ENCODE measurements around the gene GALT. TPM values are rescaled to one million over a fixed set of nuclear protein-coding genes. Genes with fewer than 3 reads are reported as not detected.

The GALT gene
- total RNA-seq, 1 donor from 2014 or later, result 34.4 TPM

- no peak for DNase-seq (ENCODE audit: low read depth)
- Histone ChIP-seq H3K27me3 (ENCODE audit: control insufficient read depth, insufficient read depth, low read length) (peaks cover 3% of the 10 kb centered on the region), H3K36me3 (ENCODE audit: control insufficient read depth, insufficient read depth, low read length) (no peaks in the 10 kb centered on the region), H3K4me3 (ENCODE audit: low read depth, low read length) (peak within 1 kb of the TSS; percentile 92)
- TF ChIP-seq, protein P1, sequence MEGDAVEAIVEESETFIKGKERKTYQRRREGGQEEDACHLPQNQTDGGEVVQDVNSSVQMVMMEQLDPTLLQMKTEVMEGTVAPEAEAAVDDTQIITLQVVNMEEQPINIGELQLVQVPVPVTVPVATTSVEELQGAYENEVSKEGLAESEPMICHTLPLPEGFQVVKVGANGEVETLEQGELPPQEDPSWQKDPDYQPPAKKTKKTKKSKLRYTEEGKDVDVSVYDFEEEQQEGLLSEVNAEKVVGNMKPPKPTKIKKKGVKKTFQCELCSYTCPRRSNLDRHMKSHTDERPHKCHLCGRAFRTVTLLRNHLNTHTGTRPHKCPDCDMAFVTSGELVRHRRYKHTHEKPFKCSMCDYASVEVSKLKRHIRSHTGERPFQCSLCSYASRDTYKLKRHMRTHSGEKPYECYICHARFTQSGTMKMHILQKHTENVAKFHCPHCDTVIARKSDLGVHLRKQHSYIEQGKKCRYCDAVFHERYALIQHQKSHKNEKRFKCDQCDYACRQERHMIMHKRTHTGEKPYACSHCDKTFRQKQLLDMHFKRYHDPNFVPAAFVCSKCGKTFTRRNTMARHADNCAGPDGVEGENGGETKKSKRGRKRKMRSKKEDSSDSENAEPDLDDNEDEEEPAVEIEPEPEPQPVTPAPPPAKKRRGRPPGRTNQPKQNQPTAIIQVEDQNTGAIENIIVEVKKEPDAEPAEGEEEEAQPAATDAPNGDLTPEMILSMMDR (IDR thresholded peaks at IDR 0.05; ENCODE audit: insufficient read depth, low read length, poor library complexity, severe bottlenecking), result no peak
Measured at GRCh38 chr9:34611811-34612787, 34.4 kb upstream of the GALT start, which contains the start of gene RPP25L. Gene RPP25L (minus strand): TSS chr9:34612097. CDS start chr9:34611296, 801 bp downstream.

- Histone ChIP-seq H3K36me3 (ENCODE audit: control insufficient read depth, insufficient read depth, low read length) (no peaks in the 10 kb centered on the region), H3K27me3 (ENCODE audit: control insufficient read depth, insufficient read depth, low read length) (no peaks in the 10 kb centered on the region), H3K4me3 (ENCODE audit: low read depth, low read length) (peak overlapping the region; percentile 92)
- DNase-seq (ENCODE audit: low read depth), result no peak
- TF ChIP-seq, protein P1 (IDR thresholded peaks at IDR 0.05; ENCODE audit: insufficient read depth, low read length, poor library complexity, severe bottlenecking), result peak; percentile 82
Measured at GRCh38 chr9:34612788-34613390, 33.6 kb upstream of the GALT start.

- Histone ChIP-seq H3K4me3 (ENCODE audit: low read depth, low read length) (no peak overlapping the region), H3K36me3 (ENCODE audit: control insufficient read depth, insufficient read depth, low read length) (no peaks in the 10 kb centered on the region), H3K27me3 (ENCODE audit: control insufficient read depth, insufficient read depth, low read length) (no peaks in the 10 kb centered on the region)
- TF ChIP-seq, protein P1 (IDR thresholded peaks at IDR 0.05; ENCODE audit: insufficient read depth, low read length, poor library complexity, severe bottlenecking), result no peak
- no peak for DNase-seq (ENCODE audit: low read depth)
Measured at GRCh38 chr9:34615132-34615531, 31.3 kb upstream of the GALT start.

DNA sequence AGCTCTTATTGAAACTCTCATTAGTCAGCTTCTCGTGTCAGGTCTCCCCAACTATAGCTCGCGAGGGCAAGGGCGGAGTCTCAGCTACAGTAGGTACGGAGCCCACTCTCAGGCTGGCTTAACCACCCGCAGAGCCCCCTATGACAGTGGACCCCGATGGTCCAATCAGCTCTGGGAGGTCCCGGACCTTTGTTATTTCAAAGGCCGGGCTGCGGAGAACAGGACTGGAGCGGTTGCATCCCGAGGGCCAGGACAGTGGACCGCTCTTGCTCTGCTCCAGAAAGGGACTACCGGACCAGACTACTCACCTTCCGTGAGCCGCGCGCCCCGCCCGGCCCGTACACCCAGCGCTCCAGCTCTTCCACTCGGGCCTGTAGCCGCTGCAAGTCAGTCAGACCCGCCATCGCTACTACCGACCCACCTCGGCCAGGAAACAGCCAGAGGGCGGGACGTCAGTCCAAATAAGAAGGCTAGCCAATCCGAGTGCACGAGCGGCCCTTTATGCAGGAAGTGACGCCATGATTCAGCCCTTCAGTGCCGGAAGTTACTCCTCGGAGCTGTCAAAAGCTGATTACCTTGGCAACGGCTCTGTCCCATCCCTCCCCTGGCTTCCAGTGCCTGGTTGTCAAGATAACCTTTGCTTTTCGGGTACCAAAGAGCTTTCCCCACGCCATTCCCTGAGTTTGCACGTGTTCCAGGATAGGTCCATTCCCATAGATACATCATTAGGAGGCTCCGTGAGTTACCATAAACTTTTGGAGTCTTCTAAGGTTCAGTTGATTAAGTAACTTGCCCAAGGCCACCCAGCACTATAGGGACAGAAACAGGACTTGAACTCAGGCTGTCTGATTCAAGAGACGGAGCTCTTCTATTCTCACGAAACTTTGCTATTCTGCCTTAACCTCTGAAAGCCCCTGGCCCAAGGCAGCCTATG is 26.1 kb upstream of the GALT start, which contains the start of gene DCTN3:
Gene DCTN3 (minus strand): TSS at position 435 of the 934 bp plus-strand sequence. CDS start 31 bp downstream, at position 404.
- Histone ChIP-seq H3K4me3 (ENCODE audit: low read depth, low read length) (peak within 1 kb of the TSS; percentile 69), H3K36me3 (ENCODE audit: control insufficient read depth, insufficient read depth, low read length) (no peaks in the 10 kb centered on the region), H3K27me3 (ENCODE audit: control insufficient read depth, insufficient read depth, low read length) (peaks cover 27% of the 10 kb centered on the region)
- TF ChIP-seq, protein P1 (IDR thresholded peaks at IDR 0.05; ENCODE audit: insufficient read depth, low read length, poor library complexity, severe bottlenecking), result no peak
- peak; percentile 90 for DNase-seq (ENCODE audit: low read depth)

Data from kidney epithelial cell (primary cell).